Globus pallidus (tissue), 1 donor: ENCODE data around the gene NAT10.
"Not testable (repeated sequence)": the region's sequence is repeated elsewhere in the genome, so short reads cannot be mapped to it uniquely, and the experiment has no call there.

Experiments
- DNase-seq: peaks from one replicate; pipeline ENCODE4 v3.0.0-alpha.2; 2015; ENCODE audit warnings: low spot score

Gene NAT10

DNA sequence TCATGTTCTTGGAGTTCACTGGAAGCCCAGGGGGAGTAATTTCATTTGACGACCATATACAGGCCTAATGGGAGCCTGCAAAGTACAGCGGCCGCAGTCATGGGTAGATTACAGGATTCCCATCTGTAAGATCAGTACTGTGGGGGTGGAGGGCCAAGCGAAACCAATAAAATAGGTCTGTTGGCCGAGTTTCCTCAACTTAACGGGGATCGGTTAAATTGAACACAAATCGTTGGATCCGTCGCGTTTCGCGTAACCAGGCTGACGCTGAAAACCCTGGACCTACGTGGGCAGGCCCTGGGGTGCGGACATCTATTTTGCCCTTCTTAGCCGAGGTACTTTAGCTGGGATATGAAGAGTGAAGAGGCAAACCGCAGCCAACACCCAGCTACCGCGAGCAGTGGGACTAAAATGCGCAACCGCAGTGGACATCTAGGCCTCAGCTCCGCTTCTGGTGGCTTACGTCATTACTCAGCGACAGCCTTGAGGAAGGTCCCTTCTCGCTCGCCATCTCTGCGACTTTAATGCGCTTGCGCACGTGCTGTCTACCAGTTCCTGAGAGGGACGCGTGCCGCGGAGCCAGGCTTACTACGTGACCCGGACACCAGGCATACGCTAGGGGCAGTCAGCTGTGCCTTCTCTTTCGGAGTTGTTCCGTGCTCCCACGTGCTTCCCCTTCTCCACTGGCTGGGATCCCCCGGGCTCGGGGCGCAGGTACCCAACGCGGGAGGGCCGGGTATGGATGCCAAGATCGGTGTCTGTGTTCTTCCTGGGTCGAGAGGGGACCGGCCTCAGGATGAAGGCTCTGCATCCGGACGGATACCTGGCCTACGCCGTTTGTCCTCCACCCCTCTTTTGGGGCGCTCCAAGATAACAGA lies at the start of gene NAT10:
Gene NAT10 (plus strand): TSS at position 551 of the 878 bp plus-strand sequence. CDS start 2,597 bp downstream, outside the sequence.
- peak; percentile 95 for DNase-seq

DNA sequence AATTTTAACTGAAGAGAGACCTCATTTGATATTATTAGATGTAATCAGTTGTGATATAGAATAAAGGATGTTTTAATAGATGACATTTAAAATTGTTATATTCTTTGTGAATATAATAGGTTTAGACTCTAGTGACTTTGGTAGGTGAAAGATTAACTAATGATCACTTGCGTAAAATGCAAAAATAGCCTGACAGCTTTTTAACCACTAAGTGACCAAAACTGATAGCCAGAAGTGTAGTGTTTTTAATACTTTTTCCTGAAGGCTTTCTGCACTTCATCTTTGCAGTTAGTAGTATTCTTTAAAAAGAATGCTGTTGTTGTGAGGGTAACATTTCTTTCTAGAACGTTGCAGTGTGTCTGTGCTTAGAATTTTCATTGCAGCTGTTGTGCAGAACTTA lies 48.8 kb upstream of the NAT10 start:
- no peak for DNase-seq

DNA sequence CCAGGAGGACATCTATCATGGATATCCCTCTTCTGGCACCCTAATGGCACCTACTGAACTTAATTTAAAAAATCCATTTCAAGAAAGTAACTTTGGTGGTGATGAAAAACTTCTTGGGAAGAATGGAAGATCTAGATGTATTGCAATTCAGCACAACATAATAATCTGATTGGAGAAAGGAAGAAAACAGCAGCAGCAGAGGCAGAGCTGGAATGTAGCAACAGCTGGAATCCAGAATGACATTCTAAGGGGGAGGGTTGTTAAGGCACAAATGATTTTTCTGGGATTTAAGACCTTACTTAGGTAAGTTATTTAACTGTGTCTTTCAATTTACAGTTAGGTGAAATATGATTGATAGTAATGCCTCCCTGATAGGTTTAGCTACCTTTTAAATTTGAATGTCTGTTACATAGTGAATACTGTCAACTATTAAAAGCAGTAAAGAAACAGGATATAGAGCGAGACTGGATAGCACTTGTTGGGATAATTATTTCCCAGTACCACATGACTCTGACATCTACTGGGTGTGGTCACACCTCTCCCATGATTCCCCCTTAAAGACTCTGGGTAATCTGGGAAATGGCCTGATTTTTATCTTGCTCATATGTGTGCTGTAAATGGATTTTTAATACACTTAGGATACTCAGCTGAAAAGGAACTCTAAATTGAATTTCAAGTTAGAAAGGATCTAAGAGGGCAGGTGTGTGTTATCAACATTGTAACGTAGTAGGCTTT lies 42.2 kb upstream of the NAT10 start:
- no peak for DNase-seq

DNA sequence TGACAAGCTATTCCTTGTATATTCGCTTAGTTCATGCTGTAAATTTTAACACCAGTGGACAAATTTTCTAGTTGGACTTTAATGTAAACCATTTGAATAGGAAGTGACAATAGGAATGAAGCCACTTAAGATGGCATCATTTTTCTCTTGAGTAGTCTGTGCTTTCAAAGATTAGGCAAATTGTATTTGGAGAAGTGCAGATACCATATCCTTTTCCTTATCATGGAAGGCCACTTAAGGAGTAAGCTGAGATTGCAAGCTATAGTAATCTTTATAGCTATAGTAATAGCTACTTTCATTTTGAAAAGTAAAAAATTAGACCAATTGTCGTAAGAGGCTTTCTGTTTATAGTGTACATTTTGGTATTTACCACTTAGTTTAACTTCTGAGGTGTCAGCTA lies 41.1 kb upstream of the NAT10 start:
- no peak for DNase-seq

DNA sequence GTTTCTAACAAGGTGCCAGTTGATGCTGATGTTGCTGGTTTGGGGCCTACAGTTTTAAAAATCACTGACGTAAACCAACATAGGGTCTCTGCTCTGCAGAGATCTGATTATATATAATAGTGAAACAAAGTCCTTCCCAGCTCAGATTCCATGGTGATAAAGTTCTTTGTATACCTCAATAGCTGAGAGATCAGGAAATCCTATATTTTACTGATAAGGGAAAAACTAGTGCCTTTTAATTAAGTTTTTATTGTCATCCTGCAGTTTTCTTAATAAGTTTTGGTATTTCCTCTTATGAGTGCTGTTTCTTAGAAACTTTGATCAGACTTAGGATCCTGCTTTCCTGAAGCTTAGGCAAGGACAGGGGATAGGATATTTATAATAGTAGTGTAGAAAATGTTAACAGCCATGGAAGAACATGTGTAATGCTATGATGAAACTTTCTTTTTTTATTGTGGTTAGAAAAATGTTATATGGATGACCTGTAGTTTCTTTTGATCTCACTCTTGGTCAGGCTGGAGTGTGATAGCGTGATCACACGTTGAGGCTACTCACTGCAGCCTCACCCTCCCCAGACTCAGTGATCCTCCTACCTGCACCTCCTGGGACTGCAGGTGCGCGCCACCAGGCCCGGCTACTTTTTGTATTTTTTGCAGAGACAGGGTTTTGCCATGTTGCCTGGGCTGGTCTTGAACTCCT lies 39.8 kb upstream of the NAT10 start:
- DNase-seq, result no peak

DNA sequence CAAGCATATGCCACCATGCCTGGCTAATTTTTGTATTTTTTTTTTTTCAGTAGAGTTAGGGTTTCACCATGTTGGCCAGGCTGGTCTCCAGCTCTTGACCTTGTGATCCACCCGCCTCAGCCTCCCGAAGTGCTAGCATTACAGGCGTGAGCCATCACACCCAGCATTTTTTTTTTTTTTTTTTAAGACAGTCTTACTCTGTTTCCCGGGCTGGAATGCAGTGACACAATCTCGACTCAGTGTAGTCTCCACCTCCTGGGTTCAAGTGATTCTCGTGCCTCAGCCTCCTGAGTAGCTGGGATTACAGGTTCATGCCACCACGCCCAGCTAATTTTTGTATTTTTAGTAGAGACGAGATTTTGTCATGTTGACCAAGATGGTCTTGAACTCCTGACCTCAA lies 38.7 kb upstream of the NAT10 start:
- not testable (repeated sequence) for DNase-seq

DNA sequence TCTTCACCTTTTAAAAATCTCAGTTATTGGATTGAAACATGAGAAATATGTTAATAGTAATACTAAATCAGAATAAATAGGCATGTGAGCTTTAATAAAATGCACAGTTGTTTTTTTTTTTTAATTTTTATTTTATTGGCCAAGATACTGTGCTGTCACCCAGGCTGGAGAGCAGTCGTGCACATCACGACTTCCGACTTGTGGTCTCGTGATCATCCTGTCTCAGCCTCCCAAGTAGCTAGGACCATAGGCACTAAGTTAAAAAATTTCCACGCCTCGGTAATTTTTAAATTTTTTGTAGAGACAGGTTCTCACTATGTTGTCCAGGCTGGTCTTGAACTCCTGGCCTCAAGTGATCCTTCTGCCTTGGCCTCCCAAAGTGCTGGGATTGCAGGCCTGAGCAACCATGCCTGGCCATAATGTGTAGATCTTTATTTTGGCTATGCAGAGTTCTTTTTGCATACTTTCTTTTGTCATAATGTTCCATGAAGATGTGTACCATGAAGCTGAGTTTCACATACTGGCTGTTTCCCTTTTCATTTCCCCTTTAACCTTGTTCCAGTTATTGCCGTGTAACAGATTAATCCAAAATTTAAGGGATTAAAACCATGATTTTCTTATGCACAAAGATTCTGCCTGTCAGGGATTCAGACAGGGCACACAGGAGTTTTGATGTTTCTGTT lies 37.9 kb upstream of the NAT10 start:
- DNase-seq, result no peak

DNA sequence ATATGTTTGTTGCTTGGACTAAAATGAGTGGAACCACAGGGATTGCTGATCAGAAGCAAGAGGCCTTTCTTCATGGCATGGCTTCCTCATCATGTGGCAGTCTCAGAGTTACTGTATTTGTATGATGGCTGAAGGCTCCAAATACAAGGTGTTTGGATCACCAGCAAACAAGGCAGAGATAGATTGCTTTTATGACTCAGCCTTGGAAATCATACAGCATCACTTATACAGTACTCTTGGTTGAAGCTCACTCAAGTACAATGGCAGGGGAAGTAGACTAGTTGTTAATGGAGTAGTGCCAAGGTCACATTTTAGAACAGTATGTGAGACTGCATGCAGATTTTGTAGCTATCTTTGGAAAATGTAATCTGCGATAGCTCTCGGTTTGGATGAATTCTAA lies 37.3 kb upstream of the NAT10 start:
- DNase-seq, result no peak

DNA sequence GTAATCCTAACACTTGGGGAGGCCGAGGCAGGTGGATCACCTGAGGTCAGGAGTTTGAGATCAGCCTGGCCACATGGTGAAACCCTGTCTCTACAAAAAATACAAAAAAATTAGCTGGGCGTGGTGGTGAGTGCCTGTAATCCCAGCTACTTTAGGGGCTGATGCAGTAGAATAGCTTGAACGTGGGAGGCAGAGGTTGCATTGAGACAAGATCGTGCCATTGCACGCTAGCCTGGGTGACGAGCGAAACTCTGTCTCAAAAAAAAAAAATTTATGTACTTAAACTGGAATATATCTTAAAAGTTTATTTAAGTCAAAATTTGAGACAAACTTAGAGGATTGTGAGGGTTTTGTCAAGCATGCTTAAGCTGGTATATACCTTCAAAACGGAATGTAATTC lies 34.1 kb upstream of the NAT10 start:
- not testable (repeated sequence) for DNase-seq

DNA sequence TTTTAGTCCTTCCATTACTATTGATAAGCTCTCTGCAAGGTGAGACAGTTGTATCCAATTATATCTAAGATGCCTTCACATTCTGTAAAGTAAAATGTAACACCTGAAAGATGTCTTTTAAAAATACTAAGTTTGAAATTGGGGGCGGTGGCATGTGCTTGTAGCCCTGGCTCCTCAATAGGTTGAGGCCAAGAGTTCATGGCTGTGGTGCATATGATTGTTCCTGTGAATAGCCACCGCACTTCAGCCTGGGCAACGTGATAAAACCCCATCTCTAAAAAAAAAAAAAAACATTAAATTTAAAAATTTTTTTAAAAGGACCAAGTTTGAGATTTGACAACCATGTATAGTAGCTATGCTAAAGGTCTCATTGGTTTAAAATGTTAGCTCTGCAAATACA lies 33.4 kb upstream of the NAT10 start:
- no peak for DNase-seq

DNA sequence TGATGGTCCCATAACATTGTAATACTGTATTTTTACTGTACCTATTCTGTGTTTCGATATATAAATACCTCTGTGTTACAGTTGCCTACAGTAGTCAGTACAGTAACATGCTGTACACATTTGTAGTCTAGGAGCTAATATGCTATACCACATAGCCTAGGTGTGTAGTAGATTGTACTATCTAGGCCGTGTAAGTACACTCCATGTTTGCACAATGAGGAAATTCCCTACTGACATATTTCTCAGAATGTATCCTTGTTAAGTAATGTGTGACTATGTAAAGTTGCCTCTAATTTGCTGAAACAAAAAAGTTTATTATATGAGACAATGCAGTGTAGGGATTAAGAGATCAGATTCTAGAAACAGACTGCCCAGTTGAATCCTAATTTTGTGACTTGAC lies 32.6 kb upstream of the NAT10 start:
- DNase-seq, result no peak

DNA sequence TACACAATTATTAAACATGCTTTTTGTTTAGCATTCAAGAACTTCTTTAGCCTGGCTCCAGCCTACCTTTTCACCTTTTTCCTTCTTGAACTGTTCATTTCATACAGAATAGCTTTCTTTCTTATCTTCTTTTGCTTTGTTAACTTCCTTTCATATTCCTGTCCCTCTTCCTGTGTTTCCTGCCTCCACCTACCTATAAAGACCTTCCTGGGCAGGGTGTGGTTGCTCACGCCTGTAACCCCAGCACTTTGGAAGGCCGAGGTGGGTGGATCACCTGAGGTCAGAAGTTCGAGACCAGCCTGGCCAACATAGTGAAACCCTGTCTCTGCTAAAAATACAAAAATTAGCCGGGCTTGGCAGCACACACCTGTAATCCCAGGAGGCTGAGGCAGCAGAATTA lies 31.0 kb upstream of the NAT10 start:
- no peak for DNase-seq

DNA sequence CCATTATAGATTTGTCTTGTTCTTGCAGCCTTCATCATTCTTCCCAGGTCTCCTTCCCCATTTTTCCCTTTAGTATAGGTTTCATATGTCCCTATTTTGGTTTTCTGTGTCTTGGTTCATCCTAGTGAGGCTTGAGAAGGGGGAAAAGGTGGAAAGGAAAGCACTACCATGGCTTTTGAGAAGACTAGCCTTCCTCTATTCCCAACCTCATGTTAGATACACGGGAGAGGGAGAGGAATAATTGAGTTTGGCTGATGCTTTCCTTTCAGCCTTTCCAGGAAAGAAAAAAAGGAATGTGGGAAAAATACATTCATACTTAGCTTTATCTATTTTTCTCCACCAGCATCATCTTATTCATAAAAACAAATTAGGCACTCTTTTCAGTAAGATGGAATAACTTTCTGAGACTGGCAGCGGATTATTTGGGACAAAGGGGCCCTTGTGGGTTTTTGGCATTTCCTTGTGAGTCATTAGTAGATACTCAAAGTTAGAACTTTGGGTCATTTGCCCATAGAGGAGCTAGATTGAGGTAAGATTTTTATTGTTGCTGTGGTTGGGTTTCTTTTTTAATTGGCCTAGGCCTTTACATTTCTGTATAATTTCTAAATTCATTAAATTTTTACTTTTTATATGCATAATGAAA lies 30.1 kb upstream of the NAT10 start:
- peak; percentile 11 for DNase-seq

DNA sequence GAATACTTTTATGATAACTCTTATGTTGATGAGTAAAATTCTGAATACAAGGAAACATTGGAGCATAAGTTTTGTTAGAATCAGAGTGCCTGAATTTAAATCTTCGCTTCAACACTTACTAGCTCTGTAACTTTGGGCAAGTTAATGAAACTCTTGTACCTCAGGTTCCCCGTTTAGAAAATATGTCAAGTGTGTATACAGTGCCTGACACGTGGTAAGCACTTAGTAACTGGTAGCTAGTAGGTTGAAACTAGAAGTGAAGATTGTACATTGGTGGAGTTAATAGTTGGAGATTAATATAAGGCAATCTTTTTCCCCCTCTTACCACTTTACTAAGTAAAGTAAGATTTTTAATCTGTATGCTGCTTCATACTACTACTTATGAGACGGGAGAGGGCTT lies 24.8 kb upstream of the NAT10 start:
- DNase-seq, result no peak

DNA sequence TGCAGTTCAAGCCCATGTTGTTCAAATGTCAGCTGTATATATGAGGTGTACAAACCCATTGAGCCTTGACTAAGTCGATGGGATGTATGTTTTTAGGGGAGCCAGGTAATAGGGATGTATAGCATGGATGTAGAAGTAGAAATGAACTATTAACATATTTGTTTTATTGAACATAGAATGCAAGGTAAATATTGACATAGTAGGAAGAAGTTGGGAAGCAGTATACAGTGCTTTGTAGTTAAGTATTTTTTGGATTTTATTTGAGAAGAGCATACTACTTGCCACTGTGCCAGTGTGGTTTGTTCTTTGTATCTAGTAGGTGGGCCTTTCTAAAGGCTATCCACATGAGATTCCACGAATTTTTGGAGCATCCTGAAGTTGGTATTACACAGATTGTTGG lies 20.8 kb upstream of the NAT10 start:
- no peak for DNase-seq

DNA sequence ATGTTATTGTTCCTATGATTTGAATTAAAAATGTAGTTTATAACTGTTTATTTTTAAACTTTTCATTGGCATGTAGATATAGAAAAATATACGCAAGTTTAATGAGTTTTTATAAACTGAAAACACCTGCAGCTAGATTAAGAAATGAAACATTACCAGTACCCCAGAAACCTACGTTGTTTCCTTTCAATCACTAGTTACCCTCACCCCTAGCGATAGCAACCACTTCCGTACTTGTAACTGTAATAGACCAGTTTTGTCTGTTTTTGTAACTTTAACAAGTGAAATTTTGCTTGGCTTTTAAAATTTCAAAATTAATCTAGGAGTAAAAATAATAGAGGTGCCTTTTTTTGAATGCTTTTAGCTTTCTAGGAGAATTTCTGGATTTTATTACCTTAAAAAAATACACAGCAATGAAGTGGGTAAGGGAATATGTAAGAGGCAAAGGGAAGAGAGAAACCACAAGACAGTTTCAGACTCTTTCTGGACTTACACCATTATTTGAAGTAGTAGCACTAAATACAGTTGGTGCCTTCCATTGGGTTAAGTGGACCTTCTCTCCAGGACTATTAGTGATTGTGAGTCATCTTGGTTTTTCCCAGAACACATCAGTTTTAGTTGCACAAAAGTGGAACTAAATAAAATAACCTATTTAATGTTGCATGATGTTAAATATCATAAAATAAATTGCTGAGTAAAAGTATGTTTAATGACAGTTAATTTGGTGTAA lies 18.7 kb upstream of the NAT10 start:
- DNase-seq, result no peak

DNA sequence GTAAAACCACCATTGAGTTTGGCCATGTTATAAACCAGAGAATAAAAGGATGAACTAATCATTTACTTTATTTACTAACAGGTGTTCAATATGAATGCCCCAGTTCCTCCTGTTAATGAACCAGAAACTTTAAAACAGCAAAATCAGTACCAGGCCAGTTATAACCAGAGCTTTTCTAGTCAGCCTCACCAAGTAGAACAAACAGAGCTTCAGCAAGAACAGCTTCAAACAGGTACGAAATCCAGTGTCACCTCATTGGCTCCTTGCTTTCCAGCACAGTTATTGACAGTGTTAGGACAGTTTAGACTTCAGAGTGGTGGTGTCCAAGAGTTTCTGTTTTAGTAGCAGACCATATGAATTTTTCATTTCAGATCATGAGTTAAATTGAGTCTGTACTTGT lies 13.6 kb upstream of the NAT10 start:
- no peak for DNase-seq

DNA sequence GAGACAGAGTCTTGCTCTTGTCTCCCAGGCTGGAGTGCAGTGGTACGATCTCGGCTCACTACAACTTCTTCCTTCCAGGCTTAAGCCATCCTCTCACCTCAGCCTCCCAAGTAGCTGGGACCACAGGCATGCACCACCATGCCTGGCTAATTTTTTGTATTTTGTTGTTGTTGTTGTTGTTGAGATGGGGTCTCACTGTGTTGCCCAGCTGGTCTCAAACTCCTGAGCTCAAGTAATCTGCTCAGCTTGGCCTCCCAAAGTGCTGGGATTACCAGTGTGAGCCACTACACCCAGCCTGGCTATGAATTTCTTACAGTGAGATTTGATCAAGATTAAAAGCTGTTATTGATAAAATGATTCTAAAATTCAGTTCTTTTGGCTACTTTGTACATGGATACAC lies 10.5 kb upstream of the NAT10 start:
- not testable (repeated sequence) for DNase-seq

DNA sequence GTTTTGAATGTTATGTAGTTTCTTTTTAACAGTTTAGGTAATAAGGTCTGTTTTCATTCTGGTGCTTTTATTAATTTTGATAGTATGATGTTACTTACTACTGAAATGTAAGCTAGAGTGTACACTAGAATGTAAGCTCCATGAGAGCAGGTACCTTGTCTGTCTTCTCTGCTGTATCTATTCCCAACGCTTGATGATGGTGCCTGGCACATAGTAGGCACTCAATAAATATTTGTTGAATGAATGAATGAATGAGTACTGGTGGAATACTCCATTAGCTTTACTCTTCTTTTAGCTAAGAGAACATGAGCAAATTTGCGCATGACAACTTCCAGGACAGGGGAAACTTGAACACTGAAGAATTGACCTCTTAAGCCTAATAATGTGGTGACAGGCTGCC lies 6.6 kb upstream of the NAT10 start:
- DNase-seq, result no peak

DNA sequence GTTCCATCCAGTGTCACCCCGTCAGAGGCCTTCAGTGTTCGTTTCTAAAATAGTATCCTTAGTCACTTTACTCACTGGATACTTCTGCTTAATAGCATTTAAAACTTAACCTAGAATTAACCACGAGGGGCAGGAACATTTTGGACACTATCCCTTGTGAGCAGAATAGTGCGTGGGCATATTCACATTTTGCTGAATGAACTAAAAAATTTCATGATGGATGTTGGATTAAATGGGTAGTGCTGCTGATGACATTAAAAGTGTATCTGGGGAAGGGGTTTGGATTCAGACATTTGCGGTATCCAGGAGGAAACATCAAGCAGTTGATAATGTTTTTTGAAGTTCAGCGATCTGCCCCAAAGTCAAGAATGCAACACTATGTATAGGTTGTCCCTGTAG lies 750 bp upstream of the NAT10 start:
- no peak for DNase-seq

DNA sequence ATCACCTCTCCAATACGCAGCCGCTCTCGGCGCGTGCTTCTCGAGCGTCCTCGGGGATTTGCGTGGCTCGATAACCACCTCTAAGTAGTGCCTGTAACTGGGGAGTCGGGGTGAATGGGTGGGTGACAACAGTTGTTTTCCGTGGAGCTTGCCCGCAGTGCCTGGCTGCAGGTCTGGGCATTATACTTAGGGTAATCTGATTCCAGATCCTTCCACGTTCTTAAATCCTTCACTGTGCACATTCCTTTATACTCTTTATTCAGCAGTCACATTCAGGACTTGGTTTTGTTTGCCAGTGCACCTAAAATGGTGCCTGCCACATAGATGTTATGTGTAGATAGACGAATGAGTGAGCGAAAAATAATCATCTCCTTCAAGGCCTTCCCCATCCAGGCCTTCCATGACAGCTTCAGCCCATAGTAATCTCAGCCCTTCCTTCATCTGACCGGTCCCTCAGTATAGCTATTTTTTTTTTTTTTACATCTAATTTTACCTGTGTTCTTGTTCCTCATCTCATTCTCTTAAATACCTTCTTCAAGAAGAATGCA lies 602 bp downstream of the NAT10 start:
- no peak for DNase-seq
